Measurements from ENCODE around the gene PCLO. TPM values are rescaled to one million over a fixed set of nuclear protein-coding genes. Genes with fewer than 3 reads are reported as not detected.

Gene PCLO
- polyA plus RNA-seq, 1 donor (not counting 4 experiments of a cell fraction or from before 2014, with no cell fraction given), result 1.8 TPM

GRCh38 chr7:83101530-83101929 lies 61.2 kb downstream of the PCLO start:
- no peak overlapping the region for H2AFZ ChIP-seq (ENCODE audit: control insufficient read depth, low read length)
- no peak for DNase-seq (ENCODE audit: low read depth, low spot score)
- H3K4me1 ChIP-seq (ENCODE audit: control insufficient read depth, extremely low read depth, insufficient read depth, low read length), result no peaks in the 10 kb centered on the region
- H3K9me1 ChIP-seq (ENCODE audit: control insufficient read depth, extremely low read depth, insufficient read depth, low read length), result no peaks in the 10 kb centered on the region
- H3K36me3 ChIP-seq (ENCODE audit: control insufficient read depth in 2 of 2, extremely low read depth in 1 of 2, insufficient read depth in 2 of 2, low read length in 2 of 2), result no peaks in the 10 kb centered on the region
- H3K4me2 ChIP-seq (ENCODE audit: control insufficient read depth, extremely low read depth, insufficient read depth, low read depth, low read length), result no peak overlapping the region
- no peak for FAIRE-seq
- no peaks in the 10 kb centered on the region for H3K9me3 ChIP-seq (ENCODE audit: control insufficient read depth, low read depth, low read length)
- no peaks in the 10 kb centered on the region for H3K79me2 ChIP-seq (ENCODE audit: control insufficient read depth, insufficient read depth, low read length)
- no peaks in the 10 kb centered on the region for H3K27me3 ChIP-seq (ENCODE audit: control insufficient read depth, extremely low read depth, insufficient read depth, low read length)
- no peak overlapping the region for H3K27ac ChIP-seq (ENCODE audit: control insufficient read depth, insufficient read depth, low read length)
- no peak for TF ChIP-seq CTCF (optimal IDR thresholded peaks at IDR 0.05 in 1 of 3, IDR thresholded peaks at IDR 0.05 in 1 of 3, conservative IDR thresholded peaks at IDR 0.05 in 1 of 3; ENCODE audit: extremely low read depth in 1 of 3, insufficient read depth in 2 of 3, low read length in 3 of 3)
- no peak for TF ChIP-seq EZH2 (IDR thresholded peaks at IDR 0.05; ENCODE audit: low read length)
- H4K20me1 ChIP-seq (ENCODE audit: control insufficient read depth, extremely low read depth, insufficient read depth, low read length), result no peaks in the 10 kb centered on the region
- no peak overlapping the region for H3K4me3 ChIP-seq (ENCODE audit: control insufficient read depth in 2 of 3, extremely low read depth in 1 of 3, insufficient read depth in 2 of 3, low read depth in 1 of 3, low read length in 3 of 3)
- dilution Hi-C loops (cut with MboI; ENCODE audit: extremely low pct_ligation_motif_present, low sequenced_read_pairs), result no loop called here
- H3K9ac ChIP-seq (ENCODE audit: control insufficient read depth, extremely low read depth, insufficient read depth, low read length), result no peak overlapping the region

GRCh38 chr7:83096065-83096580 lies 66.6 kb downstream of the PCLO start:
- no peaks in the 10 kb centered on the region for H3K9me1 ChIP-seq (ENCODE audit: control insufficient read depth, extremely low read depth, insufficient read depth, low read length)
- H3K9ac ChIP-seq (ENCODE audit: control insufficient read depth, extremely low read depth, insufficient read depth, low read length), result no peak overlapping the region
- H3K79me2 ChIP-seq (ENCODE audit: control insufficient read depth, insufficient read depth, low read length), result no peaks in the 10 kb centered on the region
- no peaks in the 10 kb centered on the region for H3K27me3 ChIP-seq (ENCODE audit: control insufficient read depth, extremely low read depth, insufficient read depth, low read length)
- no peak for TF ChIP-seq CTCF (optimal IDR thresholded peaks at IDR 0.05 in 1 of 3, IDR thresholded peaks at IDR 0.05 in 1 of 3, conservative IDR thresholded peaks at IDR 0.05 in 1 of 3; ENCODE audit: extremely low read depth in 1 of 3, insufficient read depth in 2 of 3, low read length in 3 of 3)
- TF ChIP-seq EZH2 (IDR thresholded peaks at IDR 0.05; ENCODE audit: low read length), result no peak
- no peak overlapping the region for H3K27ac ChIP-seq (ENCODE audit: control insufficient read depth, insufficient read depth, low read length)
- H3K4me1 ChIP-seq (ENCODE audit: control insufficient read depth, extremely low read depth, insufficient read depth, low read length), result no peaks in the 10 kb centered on the region
- no peaks in the 10 kb centered on the region for H4K20me1 ChIP-seq (ENCODE audit: control insufficient read depth, extremely low read depth, insufficient read depth, low read length)
- H3K36me3 ChIP-seq (ENCODE audit: control insufficient read depth in 2 of 2, extremely low read depth in 1 of 2, insufficient read depth in 2 of 2, low read length in 2 of 2), result no peaks in the 10 kb centered on the region
- no peak overlapping the region for H2AFZ ChIP-seq (ENCODE audit: control insufficient read depth, low read length)
- H3K4me2 ChIP-seq (ENCODE audit: control insufficient read depth, extremely low read depth, insufficient read depth, low read depth, low read length), result no peak overlapping the region
- DNase-seq (ENCODE audit: low read depth, low spot score) (no peak), FAIRE-seq (no peak)
- dilution Hi-C loops (cut with MboI; ENCODE audit: extremely low pct_ligation_motif_present, low sequenced_read_pairs), result no loop called here
- no peak overlapping the region for H3K4me3 ChIP-seq (ENCODE audit: control insufficient read depth in 2 of 3, extremely low read depth in 1 of 3, insufficient read depth in 2 of 3, low read depth in 1 of 3, low read length in 3 of 3)
- no peaks in the 10 kb centered on the region for H3K9me3 ChIP-seq (ENCODE audit: control insufficient read depth, low read depth, low read length)

All from keratinocyte (primary cell).